HG03139 (cell line): Measurements from ENCODE around the gene IFI27L1.

ENCODE experiments used
- ATAC-seq: cut with Tn5 transposase; IDR thresholded peaks from one replicate; pipeline ENCODE4 v1.9.1; 2021; ENCODE audit not compliant: unreplicated experiment

Gene IFI27L1

DNA sequence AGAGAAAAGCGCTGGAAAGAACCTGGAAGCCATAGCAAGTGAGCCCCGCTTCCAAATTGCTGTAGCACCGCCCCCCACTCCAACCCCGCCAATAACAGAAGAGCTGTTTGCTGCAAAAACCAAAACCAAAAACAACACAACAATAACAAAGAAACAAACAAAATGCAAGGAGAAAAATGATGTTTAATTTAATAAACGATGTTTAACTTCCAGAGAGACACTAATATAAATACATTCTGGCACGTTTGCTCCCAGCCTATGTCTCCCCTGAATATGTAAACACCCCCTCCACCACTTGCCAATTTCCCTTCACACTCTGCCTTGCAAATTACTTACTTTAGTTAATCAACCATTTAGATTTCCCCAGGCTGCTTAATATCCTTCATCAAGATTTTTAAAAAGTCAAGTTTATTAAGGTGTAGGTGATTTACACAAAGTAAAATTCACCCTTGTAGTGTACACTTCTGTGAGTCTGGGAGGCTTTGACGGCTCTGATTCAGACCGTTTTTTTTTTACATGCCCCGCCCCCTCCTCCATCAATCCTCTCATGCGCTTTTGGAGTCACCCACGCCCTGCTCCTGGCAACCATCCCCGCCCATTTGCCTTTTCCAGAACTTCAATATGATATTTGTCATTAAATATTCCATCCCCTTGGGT lies 48.8 kb downstream of the IFI27L1 start:
- ATAC-seq = no peak

DNA sequence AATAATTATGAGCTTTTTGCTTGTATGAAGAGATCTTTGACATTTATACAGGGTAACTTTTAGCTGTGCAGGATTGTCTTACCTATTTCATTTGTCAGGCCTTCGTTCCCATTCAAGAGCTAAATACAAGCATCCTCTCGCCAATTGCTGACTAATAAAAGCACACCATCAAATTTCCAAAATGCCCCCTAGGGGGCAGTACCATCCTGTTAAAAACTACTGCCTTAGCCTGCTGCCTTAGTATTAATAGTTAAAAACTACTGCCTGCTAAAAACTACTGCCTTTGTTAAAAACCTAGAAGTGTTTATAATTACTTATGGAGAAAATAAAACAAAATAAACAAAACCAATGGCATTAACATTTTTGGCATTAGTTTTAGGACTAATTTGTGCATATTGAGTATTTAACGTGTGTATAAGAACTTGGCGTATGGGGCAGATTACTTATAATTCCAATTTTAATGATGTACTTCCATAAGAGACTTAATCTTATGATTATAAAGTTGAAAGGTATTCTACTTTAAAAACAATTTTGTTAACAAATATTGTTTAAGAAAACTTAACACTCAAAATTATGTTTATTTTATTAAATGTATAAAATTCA lies 51.3 kb downstream of the IFI27L1 start:
- ATAC-seq = no peak

DNA sequence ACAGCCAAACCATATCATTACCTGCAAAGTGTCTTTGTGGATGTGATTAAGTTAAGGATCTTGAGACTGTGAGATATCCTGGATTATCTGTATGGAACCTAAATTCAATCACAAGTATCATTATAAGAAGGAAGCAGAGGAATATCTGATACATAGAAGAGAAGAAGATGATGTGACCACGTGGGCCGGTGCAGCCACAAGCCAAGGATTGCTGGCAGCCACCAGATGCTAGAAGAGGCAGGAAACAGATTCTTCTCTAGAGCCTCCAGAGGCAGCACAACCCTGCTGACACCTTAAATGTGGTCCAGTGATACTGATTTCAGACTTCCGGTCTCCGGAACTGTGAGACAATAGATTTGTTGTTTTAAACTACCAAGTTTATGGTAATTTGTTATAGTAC lies 54.4 kb downstream of the IFI27L1 start:
- ATAC-seq = no peak

DNA sequence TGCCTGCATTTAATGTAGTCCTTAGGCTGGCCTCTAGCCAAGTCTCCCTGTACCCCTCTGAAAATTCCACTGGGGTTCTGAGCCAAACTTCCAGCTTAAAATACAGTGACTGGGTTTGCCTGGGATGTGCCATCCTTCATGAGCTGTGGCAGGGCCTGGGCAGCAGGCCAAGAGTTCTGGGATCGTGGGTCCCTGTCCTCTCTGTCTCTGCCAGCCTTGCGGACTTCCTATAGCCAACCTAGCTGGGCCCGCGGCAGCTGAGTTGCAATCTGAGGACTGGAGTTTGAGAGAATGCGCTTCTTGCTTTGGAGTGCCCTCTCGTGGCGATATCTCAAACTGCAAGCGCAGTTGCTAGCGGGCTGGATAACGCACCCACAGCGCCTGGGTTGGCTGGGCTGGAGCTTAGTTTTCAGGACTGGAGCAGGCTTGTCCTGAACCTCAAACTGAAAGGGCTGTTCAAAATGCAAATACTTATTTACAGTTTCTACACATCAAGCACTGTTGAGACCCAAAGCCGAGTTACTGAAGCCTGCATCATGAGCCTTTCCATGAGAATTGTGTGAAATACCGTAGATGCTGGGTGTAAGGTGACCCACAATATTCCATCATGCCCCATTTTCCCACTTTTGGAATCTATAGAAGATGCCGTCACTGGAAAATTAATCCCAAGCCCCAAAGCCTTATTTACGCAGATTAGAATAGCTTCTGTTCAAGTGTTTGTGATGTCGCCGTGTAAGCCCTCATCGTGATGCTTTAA lies 55.6 kb downstream of the IFI27L1 start:
- no peak for ATAC-seq

DNA sequence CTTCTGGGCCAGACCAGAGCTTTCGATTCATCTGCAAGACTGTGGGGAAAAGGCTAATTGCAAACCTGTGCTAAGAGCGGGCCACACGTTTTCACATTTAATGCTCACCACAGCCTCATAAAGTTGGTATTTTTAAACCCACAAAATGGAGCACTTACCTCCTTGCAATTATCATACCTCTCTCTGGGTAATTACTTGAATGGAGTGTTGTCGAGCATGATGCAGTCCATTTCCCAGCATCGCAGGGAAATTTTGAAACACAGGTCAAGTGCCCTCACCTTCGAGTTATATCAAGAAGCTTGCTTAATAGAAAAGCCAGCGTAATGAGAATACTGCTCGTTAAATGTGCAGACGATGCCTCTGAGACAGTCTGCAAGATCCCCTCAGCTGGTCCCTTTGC lies 57.1 kb downstream of the IFI27L1 start:
- ATAC-seq = no peak

DNA sequence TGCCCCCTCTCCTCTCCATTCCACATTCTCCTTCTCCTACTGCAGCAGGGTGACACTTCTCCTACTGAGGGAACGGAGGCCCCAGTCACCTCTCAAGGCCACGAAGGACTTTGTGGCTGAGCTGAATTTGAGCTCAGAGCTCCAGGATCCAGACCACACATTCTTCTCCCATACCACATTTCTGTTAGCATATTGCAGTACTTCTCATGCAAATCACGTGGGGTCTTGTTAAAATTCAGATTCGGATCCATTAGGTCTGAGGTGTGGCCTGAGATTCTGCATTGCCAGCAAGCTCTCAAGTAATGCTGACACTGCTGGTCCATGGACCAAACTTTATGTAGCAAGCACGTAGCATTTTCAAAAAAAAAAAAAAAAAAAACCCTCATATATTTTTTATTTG lies 57.9 kb downstream of the IFI27L1 start:
- ATAC-seq = no peak

DNA sequence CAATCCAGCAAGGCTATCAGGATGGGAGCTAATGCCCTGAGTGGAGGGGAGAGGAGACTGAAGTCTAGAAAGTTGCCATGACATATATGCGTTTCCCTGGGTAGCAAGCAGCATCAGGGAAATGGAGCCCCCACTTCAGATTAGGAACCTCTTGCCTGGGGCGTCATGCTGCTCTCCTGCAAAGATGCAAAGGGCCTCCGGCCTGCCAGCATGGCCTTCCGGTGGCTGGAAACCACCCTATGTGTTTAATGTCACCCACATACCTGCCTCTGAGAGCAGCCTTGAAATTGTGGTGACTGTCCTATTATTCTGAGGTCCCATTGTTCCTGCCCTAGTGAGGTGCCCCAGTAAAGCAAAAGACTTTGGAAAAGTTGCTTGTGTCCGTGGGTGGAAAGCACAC lies 58.3 kb downstream of the IFI27L1 start:
- ATAC-seq = no peak

DNA sequence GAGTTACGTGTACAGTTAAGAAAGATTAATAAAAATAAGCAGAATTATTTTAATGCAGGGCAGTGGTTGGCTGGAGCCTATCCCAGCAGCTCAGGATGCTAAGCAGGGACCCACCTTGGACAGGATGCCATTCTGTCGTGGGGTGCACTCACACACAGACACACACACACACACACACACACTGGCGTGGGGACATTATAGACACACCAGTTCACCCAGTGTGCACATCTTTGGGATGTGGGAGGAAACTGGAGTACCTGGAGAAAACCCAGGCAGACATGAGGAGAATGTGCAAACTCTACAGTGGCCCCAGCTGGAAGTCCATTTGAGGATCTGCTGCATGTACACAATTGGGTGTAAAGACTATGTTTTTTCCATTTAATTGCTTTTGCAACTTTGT lies 61.1 kb downstream of the IFI27L1 start:
- ATAC-seq = no peak

DNA sequence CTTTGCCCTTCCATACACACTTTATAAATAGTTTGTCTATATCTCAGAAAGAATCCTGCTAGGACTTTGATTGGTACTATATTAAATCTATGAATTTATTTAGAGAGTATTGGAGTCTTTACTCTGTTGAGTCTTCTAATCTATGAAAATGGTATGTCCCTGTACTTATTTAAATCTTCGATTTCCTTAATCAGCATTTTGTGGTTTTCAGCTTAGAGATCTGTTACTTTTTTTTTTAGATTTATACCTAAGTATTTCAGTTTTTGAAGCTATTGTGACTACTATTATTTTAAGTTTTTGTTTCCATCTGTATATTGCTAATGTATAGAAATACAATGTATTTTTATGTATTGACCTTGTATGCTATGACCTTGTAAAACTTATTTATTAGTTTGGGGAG lies 61.7 kb downstream of the IFI27L1 start:
- ATAC-seq = no peak

DNA sequence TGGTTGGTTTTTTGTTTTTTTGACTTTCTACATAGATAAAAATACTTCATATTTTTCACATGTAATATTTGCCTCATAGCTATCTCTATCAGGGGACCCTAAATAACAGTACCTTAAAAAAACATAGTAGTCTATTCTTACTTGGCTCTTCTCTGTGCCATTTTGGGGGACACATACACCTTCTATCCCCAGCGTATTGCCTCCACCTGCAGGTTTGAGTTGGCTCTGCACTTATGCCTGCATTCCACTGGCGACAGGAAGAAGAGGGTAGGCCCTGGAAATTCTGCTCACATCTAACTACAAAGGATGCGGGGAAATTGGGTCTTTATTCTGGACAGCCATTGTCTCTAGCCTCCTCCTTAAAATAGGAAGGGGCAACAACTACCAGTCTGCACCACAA lies 62.1 kb downstream of the IFI27L1 start:
- no peak for ATAC-seq

DNA sequence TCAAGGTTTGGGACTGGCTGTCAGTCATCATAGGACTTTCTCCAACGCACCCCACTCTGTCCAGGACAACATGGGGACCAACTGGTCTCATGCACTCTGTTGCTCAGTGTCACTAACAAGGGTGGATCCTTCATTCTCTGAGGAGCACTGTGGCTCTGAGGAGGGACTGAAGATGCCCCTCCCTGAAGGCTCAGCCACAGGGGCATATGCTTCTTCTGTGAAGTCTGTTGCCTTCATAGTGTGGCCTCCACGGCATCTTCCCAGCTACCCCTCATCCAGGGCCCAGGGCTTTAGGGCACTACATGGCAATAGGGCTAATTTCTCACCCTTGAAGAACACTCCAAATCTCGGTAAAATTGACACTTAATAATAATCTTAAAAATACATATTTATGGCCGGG lies 62.6 kb downstream of the IFI27L1 start:
- no peak for ATAC-seq

DNA sequence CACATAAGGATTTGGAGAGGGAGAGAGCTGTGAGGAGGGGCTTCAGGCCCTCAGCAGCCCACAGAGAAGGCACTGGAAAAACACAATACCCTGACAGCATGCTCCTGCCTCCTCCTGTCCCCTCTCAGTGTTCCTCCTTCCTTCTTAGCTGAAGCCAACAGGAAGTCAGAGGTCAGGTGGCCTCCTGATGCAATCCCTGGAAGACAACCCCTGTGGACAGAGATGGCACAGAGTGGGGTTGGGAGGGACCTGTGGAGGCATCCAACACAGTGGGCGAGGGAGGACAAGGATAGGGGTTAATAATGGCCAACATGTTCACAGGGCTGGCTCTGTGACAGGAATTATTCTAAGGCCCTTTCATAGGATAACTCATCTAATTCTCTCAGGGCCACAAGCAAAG lies 63.7 kb downstream of the IFI27L1 start:
- no peak for ATAC-seq

DNA sequence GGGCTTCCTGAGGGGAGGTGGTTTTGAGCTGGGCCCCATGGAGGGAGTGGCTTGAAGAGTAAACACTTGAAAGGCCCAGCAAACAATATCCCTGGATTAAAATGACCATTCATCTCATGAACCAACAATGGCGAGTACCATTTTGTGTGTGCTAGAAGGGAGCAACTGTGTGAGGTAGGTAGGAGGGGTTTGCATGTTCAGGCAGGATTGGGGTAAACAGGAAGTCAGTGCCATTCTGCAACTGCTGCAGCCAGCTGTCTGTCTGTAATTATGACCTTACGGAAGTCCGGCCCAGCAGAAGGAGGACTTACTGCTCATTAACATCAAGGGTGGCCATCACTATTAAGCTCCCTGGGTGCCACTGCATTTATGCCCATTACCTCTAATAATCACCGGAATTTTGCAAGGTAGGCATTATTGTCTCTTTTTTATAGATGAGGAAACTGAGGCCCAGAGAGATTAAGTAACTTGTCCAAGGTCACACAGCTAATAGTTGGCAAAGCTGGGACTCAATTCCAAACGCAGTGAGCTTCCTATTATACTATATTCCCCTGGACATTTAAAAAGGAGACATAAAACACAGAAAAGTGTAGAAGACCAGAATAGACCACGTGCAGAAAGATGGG lies 64.9 kb downstream of the IFI27L1 start:
- ATAC-seq = no peak
